ENCODE results near the gene EXD3.

The EXD3 gene

GRCh38 chr9:137321726-137322361 is 101.1 kb downstream of the EXD3 start:
- TF ChIP-seq, protein P1, sequence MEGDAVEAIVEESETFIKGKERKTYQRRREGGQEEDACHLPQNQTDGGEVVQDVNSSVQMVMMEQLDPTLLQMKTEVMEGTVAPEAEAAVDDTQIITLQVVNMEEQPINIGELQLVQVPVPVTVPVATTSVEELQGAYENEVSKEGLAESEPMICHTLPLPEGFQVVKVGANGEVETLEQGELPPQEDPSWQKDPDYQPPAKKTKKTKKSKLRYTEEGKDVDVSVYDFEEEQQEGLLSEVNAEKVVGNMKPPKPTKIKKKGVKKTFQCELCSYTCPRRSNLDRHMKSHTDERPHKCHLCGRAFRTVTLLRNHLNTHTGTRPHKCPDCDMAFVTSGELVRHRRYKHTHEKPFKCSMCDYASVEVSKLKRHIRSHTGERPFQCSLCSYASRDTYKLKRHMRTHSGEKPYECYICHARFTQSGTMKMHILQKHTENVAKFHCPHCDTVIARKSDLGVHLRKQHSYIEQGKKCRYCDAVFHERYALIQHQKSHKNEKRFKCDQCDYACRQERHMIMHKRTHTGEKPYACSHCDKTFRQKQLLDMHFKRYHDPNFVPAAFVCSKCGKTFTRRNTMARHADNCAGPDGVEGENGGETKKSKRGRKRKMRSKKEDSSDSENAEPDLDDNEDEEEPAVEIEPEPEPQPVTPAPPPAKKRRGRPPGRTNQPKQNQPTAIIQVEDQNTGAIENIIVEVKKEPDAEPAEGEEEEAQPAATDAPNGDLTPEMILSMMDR (IDR thresholded peaks at IDR 0.05; ENCODE audit: low read depth, low read length): no peak
- H3K4me3 ChIP-seq (ENCODE audit: low read depth, low read length): no peak overlapping the region

DNA sequence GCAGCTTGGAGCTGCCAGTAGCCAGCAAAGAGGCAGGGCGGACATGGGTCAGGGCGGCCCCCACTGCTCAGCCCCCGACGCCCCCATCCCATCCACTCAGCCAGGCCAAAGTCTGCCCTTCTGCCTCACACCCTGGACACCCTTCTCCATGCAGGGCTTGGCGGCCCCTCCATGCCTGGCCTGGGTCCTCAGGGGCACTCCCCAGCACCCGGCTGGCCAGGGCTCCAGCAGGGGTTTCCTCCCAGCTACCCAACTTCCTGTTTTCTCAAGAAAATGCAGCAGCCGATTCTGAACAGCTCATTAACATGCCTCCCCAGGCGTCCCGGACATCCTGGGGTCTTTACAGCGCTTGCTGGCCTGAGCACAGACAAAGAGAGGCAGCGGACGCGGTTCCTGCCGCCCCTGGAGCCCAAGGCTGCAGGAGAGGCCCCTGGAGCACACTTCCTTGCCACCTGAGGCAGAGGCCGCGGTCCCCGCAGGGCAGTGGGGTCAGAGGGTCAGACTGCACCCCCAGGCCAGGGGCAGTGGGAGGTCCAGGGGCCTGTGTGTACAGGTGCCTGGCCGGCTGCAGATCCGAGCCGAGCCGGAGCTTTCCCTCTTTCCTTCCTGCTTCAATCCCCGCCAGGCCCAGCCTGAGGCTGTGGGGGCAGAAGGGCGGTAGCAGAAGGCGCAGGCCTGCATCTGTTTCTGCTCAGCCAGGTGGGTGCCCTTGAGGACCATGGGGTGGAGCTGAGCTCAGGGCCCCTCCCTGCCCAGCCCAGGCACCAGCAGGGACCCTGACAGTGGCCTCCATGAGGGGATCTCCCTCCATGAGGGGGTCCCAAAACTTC is 102.2 kb downstream of the EXD3 start:
- TF ChIP-seq, protein P1 (IDR thresholded peaks at IDR 0.05; ENCODE audit: low read depth, low read length): no peak
- no peak overlapping the region for H3K4me3 ChIP-seq (ENCODE audit: low read depth, low read length)

DNA sequence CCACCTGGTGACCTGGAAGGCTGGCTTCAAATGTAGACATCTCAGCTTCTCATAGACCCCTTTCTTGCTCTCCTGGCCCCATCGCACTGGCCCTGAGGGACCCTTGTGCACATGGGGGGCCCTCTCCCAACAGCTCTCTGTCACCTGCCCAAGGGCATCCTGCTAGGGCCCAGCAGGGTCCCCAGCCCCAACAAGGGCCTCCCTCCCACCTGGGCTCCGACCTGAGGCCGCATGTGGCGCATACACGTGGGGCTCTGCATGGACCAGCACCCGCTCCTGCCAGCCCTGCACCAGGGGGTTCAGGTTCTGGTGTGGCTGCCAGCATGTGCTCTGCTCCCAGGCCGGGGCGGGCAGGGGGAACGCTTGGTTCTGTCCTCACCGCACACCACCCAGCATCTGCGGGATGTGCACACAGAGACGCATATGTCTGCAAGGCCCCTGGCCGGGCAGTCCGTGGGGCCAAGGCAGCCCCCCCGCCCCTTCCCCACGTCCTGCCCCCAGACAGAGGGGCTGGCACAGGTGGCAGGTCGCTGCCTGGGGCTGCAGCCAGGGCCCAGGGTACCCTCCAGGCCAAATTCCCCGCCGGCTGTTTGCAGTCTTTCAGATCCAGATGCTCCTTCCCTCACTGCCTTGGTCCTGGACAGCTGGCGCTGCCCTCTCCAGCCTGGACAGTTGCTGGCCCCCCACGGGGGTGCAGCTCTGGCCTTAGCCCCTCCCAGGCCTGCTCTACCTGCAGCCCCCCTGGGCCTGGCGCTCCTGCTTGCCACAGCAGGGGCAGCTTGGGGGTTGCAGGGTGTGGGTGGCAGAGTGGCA is 103.0 kb downstream of the EXD3 start:
- no peak overlapping the region for H3K4me3 ChIP-seq (ENCODE audit: low read depth, low read length)
- TF ChIP-seq, protein P1 (IDR thresholded peaks at IDR 0.05; ENCODE audit: low read depth, low read length): no peak

DNA sequence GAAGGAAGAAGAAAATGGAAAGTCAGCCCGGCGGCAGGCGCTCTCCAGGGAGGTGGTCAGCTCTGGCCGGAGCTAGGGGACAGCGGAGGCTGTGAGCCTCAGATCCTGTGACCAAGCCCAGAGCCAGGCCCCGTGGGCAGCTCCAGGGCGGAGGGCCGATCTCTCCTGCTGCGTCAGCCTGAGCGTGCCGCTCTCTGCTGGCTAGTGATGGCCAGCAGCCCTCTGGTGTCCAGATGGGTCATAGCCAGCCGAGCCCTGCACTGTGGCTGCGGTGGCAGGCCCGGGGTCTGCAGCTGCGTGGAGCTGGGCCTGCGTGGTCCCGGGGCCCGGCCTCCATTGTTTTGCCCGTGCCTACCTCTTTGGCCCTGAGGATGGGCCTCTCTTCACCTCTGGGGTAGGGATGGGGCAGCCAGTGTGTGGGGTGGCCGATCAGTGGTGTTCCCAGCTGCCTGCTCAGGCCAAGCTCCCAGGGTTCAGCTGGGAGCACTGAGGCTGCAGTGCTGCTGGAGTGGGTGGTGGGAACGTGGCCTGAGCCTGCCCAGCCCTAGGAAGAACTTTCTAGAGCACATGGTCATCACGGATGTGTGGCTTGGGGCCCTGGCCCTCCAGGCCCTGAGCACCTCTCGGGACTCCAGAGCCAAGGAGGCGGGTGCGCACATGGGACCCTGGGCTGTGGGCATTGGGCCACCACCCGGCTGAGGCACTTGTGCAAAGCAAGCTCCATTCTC is 103.8 kb downstream of the EXD3 start:
- no peak overlapping the region for H3K4me3 ChIP-seq (ENCODE audit: low read depth, low read length)
- TF ChIP-seq, protein P1 (IDR thresholded peaks at IDR 0.05; ENCODE audit: low read depth, low read length): no peak

DNA sequence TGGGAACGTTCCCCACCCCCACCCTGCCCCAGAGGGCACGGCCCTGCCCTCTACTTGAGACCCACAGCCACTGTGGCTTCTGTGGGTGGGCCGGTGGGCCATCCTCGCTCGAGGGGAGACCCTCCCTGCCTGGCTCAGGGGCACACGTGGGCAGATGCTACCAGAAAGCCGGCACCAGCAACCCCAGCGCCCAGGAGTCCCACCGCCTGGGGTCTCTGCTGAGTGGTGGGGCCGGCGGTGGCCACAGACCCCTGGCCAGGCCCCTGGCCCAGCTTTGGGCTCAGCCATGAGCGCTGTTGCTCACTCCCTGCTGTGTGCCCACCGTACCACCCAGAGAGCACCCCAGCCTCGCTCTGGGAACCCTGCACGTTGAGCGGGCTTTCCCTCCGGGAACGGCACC is 104.4 kb downstream of the EXD3 start:
- no peak overlapping the region for H3K4me3 ChIP-seq (ENCODE audit: low read depth, low read length)
- TF ChIP-seq, protein P1 (IDR thresholded peaks at IDR 0.05; ENCODE audit: low read depth, low read length): no peak

- TF ChIP-seq, protein P1 (IDR thresholded peaks at IDR 0.05; ENCODE audit: low read depth, low read length): no peak
- no peak overlapping the region for H3K4me3 ChIP-seq (ENCODE audit: low read depth, low read length)
Observed at GRCh38 chr9:137317718-137318511, 105.0 kb downstream of the EXD3 start.

All from WI38 (cell line).